ENCODE measurements around the gene POGZ.

DNA sequence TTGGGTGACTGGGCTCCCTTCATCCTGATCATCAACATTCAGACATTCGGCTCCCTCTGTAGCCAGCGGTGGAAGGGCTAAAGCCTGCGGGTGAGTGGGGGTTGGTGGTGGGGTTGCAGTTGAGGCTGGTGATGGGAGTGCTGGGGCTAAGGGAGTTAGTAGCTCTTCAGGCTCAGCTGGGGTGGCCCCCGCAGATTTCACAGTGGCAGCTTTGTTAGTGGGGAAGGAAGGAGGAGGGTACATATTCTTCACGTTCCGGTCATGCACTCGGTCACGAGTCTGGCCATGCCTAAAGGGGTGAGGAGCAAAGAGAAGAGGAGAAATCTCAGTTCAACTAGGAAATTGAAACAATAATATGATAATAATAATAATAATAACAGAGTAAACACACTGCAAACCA lies 53.1 kb downstream of the POGZ start:
- TF ChIP-seq POLR2A (IDR thresholded peaks at IDR 0.05; ENCODE audit: borderline replicate concordance, extremely low read depth, insufficient read depth, insufficient read length) = no peak
- TF ChIP-seq, protein P1, sequence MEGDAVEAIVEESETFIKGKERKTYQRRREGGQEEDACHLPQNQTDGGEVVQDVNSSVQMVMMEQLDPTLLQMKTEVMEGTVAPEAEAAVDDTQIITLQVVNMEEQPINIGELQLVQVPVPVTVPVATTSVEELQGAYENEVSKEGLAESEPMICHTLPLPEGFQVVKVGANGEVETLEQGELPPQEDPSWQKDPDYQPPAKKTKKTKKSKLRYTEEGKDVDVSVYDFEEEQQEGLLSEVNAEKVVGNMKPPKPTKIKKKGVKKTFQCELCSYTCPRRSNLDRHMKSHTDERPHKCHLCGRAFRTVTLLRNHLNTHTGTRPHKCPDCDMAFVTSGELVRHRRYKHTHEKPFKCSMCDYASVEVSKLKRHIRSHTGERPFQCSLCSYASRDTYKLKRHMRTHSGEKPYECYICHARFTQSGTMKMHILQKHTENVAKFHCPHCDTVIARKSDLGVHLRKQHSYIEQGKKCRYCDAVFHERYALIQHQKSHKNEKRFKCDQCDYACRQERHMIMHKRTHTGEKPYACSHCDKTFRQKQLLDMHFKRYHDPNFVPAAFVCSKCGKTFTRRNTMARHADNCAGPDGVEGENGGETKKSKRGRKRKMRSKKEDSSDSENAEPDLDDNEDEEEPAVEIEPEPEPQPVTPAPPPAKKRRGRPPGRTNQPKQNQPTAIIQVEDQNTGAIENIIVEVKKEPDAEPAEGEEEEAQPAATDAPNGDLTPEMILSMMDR (IDR thresholded peaks at IDR 0.05 in 2 of 3, conservative IDR thresholded peaks at IDR 0.05 in 1 of 3; ENCODE audit: borderline replicate concordance in 1 of 3, insufficient read depth in 1 of 3, low read depth in 2 of 3, low read length in 2 of 3) = no peak

Data from HCT116 (cell line).